Measurements from ENCODE around the gene NR6A1. TPM values are rescaled to one million over a fixed set of nuclear protein-coding genes. Genes with fewer than 3 reads are reported as not detected.

The NR6A1 gene
- total and polyA plus RNA-seq, 2 experiments from 2014 or later, result 44.2 to 139 TPM

- ATAC-seq, result no peak
- H3F3A ChIP-seq (replicated peaks; ENCODE audit: low read depth), result no peaks in the 10 kb centered on the region
- H3K9me2 ChIP-seq (ENCODE audit: insufficient read depth), result no peaks in the 10 kb centered on the region
- Mint-ChIP-seq H3K4me1 (no peaks in the 10 kb centered on the region), H3K27me3 (ENCODE audit: insufficient read depth, low read depth, poor library complexity) (peaks cover 1% of the 10 kb centered on the region), H3K36me3 (ENCODE audit: low read depth) (no peaks in the 10 kb centered on the region), H3K27ac (no peak overlapping the region), H3K4me3 (no peak overlapping the region), H3K9me3 (no peaks in the 10 kb centered on the region)
- no peaks in the 10 kb centered on the region for H3K79me2 ChIP-seq (replicated peaks; ENCODE audit: insufficient read depth)
- no peaks in the 10 kb centered on the region for H3K36me3 ChIP-seq (ENCODE audit: insufficient read depth)
- no peak overlapping the region for H2AFZ ChIP-seq
- no peak overlapping the region for H3K4me2 ChIP-seq
- no peaks in the 10 kb centered on the region for H4K20me1 ChIP-seq (replicated peaks; ENCODE audit: insufficient read depth)
- no peaks in the 10 kb centered on the region for H3K4me1 ChIP-seq (ENCODE audit: insufficient read depth)
- no peak overlapping the region for H3K4me3 ChIP-seq
- no peaks in the 10 kb centered on the region for H3K27me3 ChIP-seq (ENCODE audit: insufficient read depth)
- no peak for TF ChIP-seq EZH2phosphoT487 (IDR thresholded peaks at IDR 0.05; ENCODE audit: unreplicated experiment)
- no peak for TF ChIP-seq STAT1 (IDR thresholded peaks at IDR 0.05; ENCODE audit: unreplicated experiment)
- TF ChIP-seq, protein P1, sequence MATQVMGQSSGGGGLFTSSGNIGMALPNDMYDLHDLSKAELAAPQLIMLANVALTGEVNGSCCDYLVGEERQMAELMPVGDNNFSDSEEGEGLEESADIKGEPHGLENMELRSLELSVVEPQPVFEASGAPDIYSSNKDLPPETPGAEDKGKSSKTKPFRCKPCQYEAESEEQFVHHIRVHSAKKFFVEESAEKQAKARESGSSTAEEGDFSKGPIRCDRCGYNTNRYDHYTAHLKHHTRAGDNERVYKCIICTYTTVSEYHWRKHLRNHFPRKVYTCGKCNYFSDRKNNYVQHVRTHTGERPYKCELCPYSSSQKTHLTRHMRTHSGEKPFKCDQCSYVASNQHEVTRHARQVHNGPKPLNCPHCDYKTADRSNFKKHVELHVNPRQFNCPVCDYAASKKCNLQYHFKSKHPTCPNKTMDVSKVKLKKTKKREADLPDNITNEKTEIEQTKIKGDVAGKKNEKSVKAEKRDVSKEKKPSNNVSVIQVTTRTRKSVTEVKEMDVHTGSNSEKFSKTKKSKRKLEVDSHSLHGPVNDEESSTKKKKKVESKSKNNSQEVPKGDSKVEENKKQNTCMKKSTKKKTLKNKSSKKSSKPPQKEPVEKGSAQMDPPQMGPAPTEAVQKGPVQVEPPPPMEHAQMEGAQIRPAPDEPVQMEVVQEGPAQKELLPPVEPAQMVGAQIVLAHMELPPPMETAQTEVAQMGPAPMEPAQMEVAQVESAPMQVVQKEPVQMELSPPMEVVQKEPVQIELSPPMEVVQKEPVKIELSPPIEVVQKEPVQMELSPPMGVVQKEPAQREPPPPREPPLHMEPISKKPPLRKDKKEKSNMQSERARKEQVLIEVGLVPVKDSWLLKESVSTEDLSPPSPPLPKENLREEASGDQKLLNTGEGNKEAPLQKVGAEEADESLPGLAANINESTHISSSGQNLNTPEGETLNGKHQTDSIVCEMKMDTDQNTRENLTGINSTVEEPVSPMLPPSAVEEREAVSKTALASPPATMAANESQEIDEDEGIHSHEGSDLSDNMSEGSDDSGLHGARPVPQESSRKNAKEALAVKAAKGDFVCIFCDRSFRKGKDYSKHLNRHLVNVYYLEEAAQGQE (IDR thresholded peaks at IDR 0.05; ENCODE audit: unreplicated experiment), result no peak
- TF ChIP-seq ZNF462 (CRISPR knock-in tag; IDR thresholded peaks at IDR 0.05), result no peak
- TF ChIP-seq ETS1 (IDR thresholded peaks at IDR 0.05), result no peak
- no peak for TF ChIP-seq POLR2AphosphoS5 (IDR thresholded peaks at IDR 0.05; ENCODE audit: low read depth)
- TF ChIP-seq EZH2 (IDR thresholded peaks at IDR 0.05; ENCODE audit: low read depth, unreplicated experiment), result no peak
- no peak for TF ChIP-seq NANOG (IDR thresholded peaks at IDR 0.05; ENCODE audit: borderline replicate concordance)
- no peak for TF ChIP-seq ZNF331 (CRISPR knock-in tag; IDR thresholded peaks at IDR 0.05; ENCODE audit: low read depth)
- no peak overlapping the region for H3K27ac ChIP-seq (ENCODE audit: low read depth)
- no peak for DNase-seq (ENCODE audit: low spot score)
These were observed 18.4 kb upstream of the NR6A1 start for GRCh38 chr9:124789531-124789930.
